ENCODE results near the gene BCHE.
"Not testable (repeated sequence)": the region's sequence is repeated elsewhere in the genome, so short reads cannot be mapped to it uniquely, and the experiment has no call there.

The BCHE gene

GRCh38 chr3:165815682-165816081, 21.5 kb downstream of the BCHE start:
- no peak for DNase-seq

DNA sequence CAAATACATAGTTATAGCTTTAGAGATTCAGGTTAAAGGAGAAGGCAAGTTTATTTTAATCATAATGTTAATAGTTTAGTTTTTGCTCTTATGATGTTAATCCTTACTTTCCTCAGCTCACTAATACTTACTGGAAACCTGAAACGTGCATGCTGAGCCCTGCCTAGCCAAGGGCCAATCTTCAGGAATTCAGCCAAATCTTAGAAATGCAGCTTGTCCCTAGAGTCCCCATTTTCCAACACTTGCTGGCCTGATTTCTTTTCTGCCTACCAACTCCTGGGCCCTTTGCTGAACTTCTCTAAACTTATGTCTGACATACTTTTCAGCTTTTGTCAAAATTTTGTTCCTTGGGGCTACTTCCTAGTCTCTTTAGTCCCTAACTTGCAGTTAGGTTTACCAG, 22.8 kb downstream of the BCHE start:
- DNase-seq = no peak

DNA sequence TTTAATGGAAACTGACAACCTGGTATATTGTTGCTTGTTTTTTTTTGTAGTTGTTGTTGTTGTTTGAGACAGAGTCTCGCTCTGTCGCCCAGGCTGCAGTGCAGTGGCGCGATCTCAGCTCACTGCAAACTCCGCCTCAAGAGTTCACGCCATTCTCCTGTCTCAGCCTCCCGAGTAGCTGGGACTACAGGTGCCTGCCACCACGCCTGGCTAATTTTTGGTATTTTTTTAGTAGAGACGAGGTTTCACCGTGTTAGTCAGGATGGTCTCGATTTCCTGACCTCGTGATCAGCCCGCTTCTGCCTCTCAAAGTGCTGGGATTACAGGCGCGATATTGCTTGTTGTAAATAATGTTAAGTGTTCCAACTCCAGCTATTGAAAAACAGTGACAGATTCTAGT, 29.3 kb downstream of the BCHE start:
- DNase-seq = not testable (repeated sequence)

- DNase-seq = peak; percentile 67
Measured at GRCh38 chr3:165805946-165806561, 31.2 kb downstream of the BCHE start.

GRCh38 chr3:165803471-165803870, 33.8 kb downstream of the BCHE start:
- DNase-seq = no peak

GRCh38 chr3:165800970-165801369, 36.3 kb downstream of the BCHE start:
- DNase-seq = no peak

DNA sequence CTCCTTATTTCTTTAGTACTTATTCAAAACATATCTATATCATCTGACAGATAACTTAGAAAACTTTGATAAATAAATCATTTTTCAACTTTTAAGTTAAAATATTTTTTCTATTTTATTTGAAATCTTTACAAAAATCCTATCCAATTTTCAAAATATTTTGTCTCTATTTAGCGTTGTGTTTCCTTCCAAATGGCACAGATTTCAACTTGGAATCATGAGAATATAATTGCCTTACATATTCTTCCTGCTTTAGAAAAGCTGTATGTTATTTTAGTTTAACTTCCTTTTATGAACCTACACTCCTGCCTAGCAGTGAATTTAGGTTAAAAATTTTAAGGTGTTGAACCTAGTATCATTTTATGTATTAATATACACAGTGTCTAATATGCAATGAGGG, 38.2 kb downstream of the BCHE start:
- DNase-seq = no peak

GRCh38 chr3:165797551-165797950, 39.7 kb downstream of the BCHE start:
- DNase-seq = peak; percentile 48

- no peak for DNase-seq
Measured at GRCh38 chr3:165796701-165797100, 40.5 kb downstream of the BCHE start.

DNA sequence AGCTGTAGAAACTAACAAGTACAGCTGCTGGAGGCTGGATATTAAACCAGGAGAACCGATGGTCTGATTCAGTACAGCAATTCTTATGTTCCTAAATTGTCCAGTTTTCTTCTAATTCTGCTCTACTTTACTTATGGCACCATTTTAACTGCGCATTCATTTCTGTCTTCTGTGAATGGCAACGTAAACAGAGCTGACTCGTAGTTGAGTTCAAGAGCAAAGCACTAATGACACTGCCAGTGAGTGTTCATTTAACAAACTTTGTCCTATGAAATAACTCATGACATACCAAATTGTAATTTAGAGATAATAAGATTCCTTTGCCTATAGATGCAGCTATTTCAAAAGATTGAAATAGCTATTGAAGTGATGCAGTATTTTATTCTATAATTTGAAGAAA, 48.7 kb downstream of the BCHE start:
- DNase-seq = peak; percentile 36

DNA sequence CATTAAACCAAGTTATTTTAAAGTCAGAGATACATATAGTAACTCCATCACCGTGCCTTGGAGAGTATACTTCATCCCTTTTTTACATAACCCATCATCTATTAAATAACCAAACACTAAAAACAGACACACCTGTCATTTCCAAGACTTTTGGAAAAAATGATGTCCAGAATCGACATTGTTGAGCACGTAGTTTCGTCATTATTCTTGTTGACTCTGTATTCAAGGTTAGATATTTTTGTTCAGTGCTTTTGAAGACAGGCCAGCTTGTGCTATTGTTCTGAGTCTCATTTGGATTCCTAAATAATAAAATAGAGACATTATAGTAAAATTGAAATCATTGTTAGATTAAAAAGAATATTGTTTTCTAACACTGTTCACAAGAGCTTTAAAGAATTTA, 51.2 kb downstream of the BCHE start:
- peak; percentile 97 for DNase-seq

- no peak for DNase-seq
Measured at GRCh38 chr3:165784337-165784736, 52.9 kb downstream of the BCHE start.

DNA sequence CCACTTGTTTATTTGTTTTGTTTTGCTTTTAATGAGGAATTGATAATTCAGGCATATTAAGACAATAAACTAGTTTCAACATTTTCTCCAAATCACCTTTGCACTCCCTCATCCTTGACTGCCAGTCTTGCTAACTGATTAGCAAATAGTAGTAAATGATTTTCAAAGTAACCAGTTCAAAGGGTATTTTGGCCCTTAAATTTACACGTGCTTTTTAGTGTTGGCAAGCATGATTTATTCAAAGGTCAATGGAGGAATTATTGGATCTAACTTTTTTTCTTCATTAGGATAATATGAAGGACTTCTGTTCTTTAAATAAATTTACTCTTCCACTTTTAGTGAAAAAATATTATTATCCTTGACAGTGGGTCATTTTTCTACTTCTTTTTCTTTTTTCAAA, 53.8 kb downstream of the BCHE start:
- DNase-seq = no peak

DNA sequence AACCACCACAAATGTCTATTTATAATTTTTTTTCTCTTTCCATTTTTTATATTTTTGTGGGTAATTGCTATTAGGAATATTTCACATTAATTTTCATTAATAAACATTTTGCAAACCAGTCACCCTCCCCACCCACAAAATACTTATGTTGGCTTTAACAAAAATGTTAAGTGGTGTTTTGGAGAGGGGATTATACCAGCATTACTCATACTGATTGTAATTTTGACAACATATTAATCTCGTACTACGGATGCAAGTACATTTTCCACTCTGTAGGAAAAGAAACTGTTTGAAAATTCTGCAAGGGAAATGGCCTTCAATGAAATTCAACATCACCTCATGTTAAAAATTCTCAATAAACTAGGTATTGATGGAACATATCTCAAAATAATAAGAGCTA, 58.3 kb downstream of the BCHE start:
- DNase-seq = no peak

- DNase-seq = no peak
Measured at GRCh38 chr3:165778456-165778855, 58.8 kb downstream of the BCHE start.

DNA sequence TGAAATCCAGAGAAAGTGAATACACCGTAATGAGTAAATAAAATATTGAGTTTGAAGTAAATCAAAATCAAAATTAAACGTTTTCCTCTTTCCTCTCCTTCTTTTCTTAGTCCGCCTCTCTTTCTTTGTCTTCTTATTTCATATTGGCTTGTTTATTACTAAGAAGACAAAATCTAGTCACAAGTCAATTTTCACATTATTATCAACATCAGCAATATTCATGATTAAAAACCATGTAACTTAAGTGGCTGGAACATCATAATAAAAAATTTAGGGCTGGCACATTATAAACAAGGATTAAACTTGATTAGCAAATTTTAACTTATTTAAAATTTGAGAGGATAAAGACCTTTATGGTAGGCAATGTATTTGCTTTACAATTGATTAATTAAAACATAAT, 61.4 kb downstream of the BCHE start:
- no peak for DNase-seq

- DNase-seq = no peak
Measured at GRCh38 chr3:165770781-165771180, 66.4 kb downstream of the BCHE start.

- no peak for DNase-seq
Measured at GRCh38 chr3:165768680-165769079, 68.5 kb downstream of the BCHE start.

- no peak for DNase-seq
Measured at GRCh38 chr3:165759041-165759440, 78.2 kb downstream of the BCHE start.

DNA sequence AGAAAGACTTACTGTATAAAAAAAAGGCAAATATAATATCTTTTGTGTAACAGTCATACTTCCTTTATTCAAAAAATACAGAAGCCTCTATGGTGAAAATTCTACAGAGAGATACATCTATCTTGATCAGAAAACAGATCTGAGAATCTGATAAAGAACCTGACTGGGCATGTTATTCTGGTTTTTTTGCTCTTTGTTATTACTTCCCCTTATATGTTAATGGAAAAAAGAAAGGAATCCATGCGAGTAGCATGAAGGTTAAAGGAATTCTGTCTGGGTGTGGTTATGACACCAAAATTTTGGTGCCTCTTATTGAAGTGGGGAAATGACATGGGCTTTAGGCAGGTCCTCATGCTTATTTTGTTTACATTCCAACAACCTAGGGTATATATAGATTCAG, 81.7 kb downstream of the BCHE start:
- no peak for DNase-seq

GRCh38 chr3:165754219-165755007, 82.8 kb downstream of the BCHE start:
- DNase-seq = no peak

GRCh38 chr3:165753560-165753959, 83.7 kb downstream of the BCHE start:
- DNase-seq = no peak

GRCh38 chr3:165751637-165752036, 85.6 kb downstream of the BCHE start:
- no peak for DNase-seq

DNA sequence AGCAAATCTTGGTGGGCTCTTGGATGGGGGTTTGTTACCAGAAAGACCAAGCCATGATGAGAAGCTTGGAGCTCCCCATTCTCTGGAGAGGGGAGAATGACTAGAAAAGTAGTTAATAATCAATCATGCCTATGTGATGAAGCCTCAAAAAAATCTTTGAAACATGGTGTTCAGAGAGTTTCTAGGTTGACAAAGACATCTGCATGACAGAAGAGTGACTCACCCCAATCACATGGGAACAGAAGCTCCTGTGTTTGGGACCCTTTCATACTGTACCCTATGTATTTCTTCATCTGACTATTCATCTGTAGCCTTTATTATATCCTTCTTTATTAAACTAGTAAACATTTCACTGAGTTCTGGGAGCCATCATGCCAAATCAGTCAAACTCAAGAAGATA, 87.4 kb downstream of the BCHE start:
- DNase-seq = no peak

DNA sequence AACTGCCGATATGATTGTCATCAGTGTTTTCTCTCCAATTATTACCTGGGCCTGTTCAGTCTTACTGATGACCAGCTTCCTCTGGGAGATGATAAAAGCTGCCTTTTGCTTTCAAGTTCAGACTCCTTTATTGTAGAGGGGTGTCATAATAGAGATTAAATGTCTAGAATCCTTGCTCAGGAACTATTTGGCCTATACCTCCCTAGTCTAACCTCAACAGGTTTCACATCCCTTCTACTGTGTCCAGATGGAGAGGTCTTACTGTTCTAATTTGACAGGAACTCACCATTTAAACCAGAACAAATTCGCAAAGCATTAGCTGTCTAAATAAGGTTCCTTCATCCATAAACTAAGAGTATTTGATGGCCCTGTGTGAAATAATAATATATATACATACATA, 88.0 kb downstream of the BCHE start:
- DNase-seq = no peak
